WTC11 (cell line): ENCODE measurements around the gene ALCAM. TPM values are rescaled to one million over a fixed set of nuclear protein-coding genes. Genes with fewer than 3 reads are reported as not detected.

Experiments used
- ATAC-seq: fragments of 200-7000 bp; cut with Tn5 transposase; 2 replicates; pipeline ENCODE4 v1.10.0; 2021; ENCODE audit warnings: mild to moderate bottlenecking, moderate library complexity
- CTCF ChIA-PET: fragments of 300-600 bp; sonication (Branson Sonifier 250); formaldehyde crosslinking; loops from one replicate; lab custom pipeline; 2021; ENCODE audit warnings: antibody characterized with exemption; lab: Charles Lee
- POLR2A ChIA-PET: fragments of 350-600 bp; sonication (Branson Sonifier 250); formaldehyde crosslinking; loops from one replicate; lab custom pipeline; 2021; ENCODE audit warnings: antibody characterized with exemption; lab: Charles Lee
- DNase-seq: peaks from one replicate; pipeline ENCODE4 v3.0.0; 2021; ENCODE audit warnings: low spot score
- H3K27ac Mint-ChIP-seq: 2 replicates; pipeline ENCODE4 v1.8.0; 2021; ENCODE audit warnings: mixed read lengths
- H3K27me3 Mint-ChIP-seq: 2 replicates; pipeline ENCODE4 v1.8.0; 2021; ENCODE audit warnings: low read depth, mild to moderate bottlenecking, moderate library complexity, mixed read lengths
- H3K36me3 Mint-ChIP-seq: 2 replicates; pipeline ENCODE4 v1.8.0; 2021; ENCODE audit warnings: mixed read lengths
- H3K4me1 Mint-ChIP-seq: 2 replicates; pipeline ENCODE4 v1.8.0; 2022; ENCODE audit warnings: mixed read lengths
- H3K4me3 Mint-ChIP-seq: 2 replicates; pipeline ENCODE4 v1.8.0; 2021; ENCODE audit warnings: mild to moderate bottlenecking, moderate library complexity, mixed read lengths
- H3K9me3 Mint-ChIP-seq: 2 replicates; pipeline ENCODE4 v1.8.0; 2021; ENCODE audit warnings: mixed read lengths
- EMX1 ChIP-seq: fragments of 250-450 bp; sonication (Bioruptor Pico); IDR thresholded peaks from 2 replicates; pipeline ENCODE4 v1.8.0; 2021; ENCODE audit warnings: mild to moderate bottlenecking
- GTF2I ChIP-seq: fragments of 250-450 bp; sonication (Bioruptor Pico); conservative IDR thresholded peaks from 2 replicates; pipeline ENCODE4 v1.4.0; 2021; ENCODE audit warnings: mild to moderate bottlenecking
- HMGXB4 ChIP-seq: sonication (generic); formaldehyde crosslinking; IDR thresholded peaks from 2 replicates; pipeline ENCODE4 v1.8.1; 2023; ENCODE audit warnings: mild to moderate bottlenecking, moderate library complexity, missing genetic modification reagents
- IRF2 ChIP-seq: sonication (generic); formaldehyde crosslinking; IDR thresholded peaks from 2 replicates; pipeline ENCODE4 v1.8.0; 2022; ENCODE audit warnings: low read depth, missing genetic modification reagents, borderline replicate concordance
- JUN ChIP-seq: sonication (generic); formaldehyde crosslinking; IDR thresholded peaks from 2 replicates; pipeline ENCODE4 v1.8.0; 2023; ENCODE audit warnings: mild to moderate bottlenecking, missing genetic modification reagents
- MAX ChIP-seq: sonication (generic); formaldehyde crosslinking; IDR thresholded peaks from 2 replicates; pipeline ENCODE4 v1.8.0; 2022; ENCODE audit warnings: mild to moderate bottlenecking, missing genetic modification reagents
- NFATC4 ChIP-seq: fragments of 250-450 bp; sonication (Bioruptor Pico); IDR thresholded peaks from 2 replicates; pipeline ENCODE4 v1.9.0; 2021; ENCODE audit warnings: mild to moderate bottlenecking
- NR1H2 ChIP-seq: sonication (generic); formaldehyde crosslinking; IDR thresholded peaks from 2 replicates; pipeline ENCODE4 v1.9.0; 2021; ENCODE audit warnings: mild to moderate bottlenecking, moderate library complexity, missing genetic modification reagents
- SMAD3 ChIP-seq: sonication (generic); formaldehyde crosslinking; IDR thresholded peaks from 2 replicates; pipeline ENCODE4 v1.8.0; 2022; ENCODE audit warnings: missing genetic modification reagents, mild to moderate bottlenecking, borderline replicate concordance
- TP53 ChIP-seq: sonication (generic); formaldehyde crosslinking; IDR thresholded peaks from 2 replicates; pipeline ENCODE4 v1.8.1; 2023; ENCODE audit warnings: mild to moderate bottlenecking, missing genetic modification reagents
- USF1 ChIP-seq: sonication (generic); formaldehyde crosslinking; IDR thresholded peaks from 2 replicates; pipeline ENCODE4 v1.8.0; 2022; ENCODE audit warnings: mild to moderate bottlenecking, missing genetic modification reagents
- ZBTB43 ChIP-seq: sonication (generic); formaldehyde crosslinking; IDR thresholded peaks from 2 replicates; pipeline ENCODE4 v1.8.1; 2023; ENCODE audit warnings: mild to moderate bottlenecking, missing genetic modification reagents
- ZNF232 ChIP-seq: sonication (generic); formaldehyde crosslinking; IDR thresholded peaks from 2 replicates; pipeline ENCODE4 v1.8.0; 2022; ENCODE audit warnings: mild to moderate bottlenecking, missing genetic modification reagents
- ZNF396 ChIP-seq: fragments of 250-450 bp; sonication (Bioruptor Pico); IDR thresholded peaks from 2 replicates; pipeline ENCODE4 v1.8.0; 2021; ENCODE audit warnings: mild to moderate bottlenecking, moderate library complexity, borderline replicate concordance
- ZNF425 ChIP-seq: fragments of 250-450 bp; sonication (Bioruptor Pico); conservative IDR thresholded peaks from 2 replicates; pipeline ENCODE4 v1.9.0; 2021; ENCODE audit warnings: mild to moderate bottlenecking
- total RNA-seq: library from RNA; stranded (reverse); gene quantifications from 3 replicates; pipeline ENCODE4 v1.2.3, GENCODE V29; 2021

Gene ALCAM
- total RNA-seq, 1 experiment from 2014 or later = 30.7 TPM

- no peak for TF ChIP-seq ZNF425 (CRISPR knock-in tag)
- TF ChIP-seq GTF2I (CRISPR knock-in tag) = no peak
- no peak for TF ChIP-seq SMAD3 (CRISPR knock-in tag)
- TF ChIP-seq EMX1 (CRISPR knock-in tag) = no peak
- no peak for TF ChIP-seq NR1H2 (CRISPR knock-in tag)
- TF ChIP-seq ZNF396 = no peak
- TF ChIP-seq MAX (CRISPR knock-in tag) = no peak
These were observed 38.4 kb upstream of the ALCAM start (continued) for GRCh38 chr3:105328338-105328730.

GRCh38 chr3:105332961-105333360 is 33.7 kb upstream of the ALCAM start:
- H3K4me3 Mint-ChIP-seq = no peak overlapping the region
- no peak overlapping the region for H3K27ac Mint-ChIP-seq
- ATAC-seq = no peak
- peaks cover 14% of the 10 kb centered on the region for H3K36me3 Mint-ChIP-seq
- H3K9me3 Mint-ChIP-seq = peaks cover 20% of the 10 kb centered on the region
- no peak for DNase-seq
- CTCF ChIA-PET = no interaction called here
- H3K27me3 Mint-ChIP-seq = no peaks in the 10 kb centered on the region
- H3K4me1 Mint-ChIP-seq = peaks cover 11% of the 10 kb centered on the region
- POLR2A ChIA-PET = no interaction called here
- TF ChIP-seq ZNF232 (CRISPR knock-in tag) = no peak
- no peak for TF ChIP-seq NFATC4 (CRISPR knock-in tag)

- ChIA-PET CTCF (interaction anchor here (1.0 kb wide), 1 partner anchor 1080 kb away, joined by 3 read pairs; no protein-coding TSS in a partner anchor), POLR2A (no interaction called here)
- peaks cover 20% of the 10 kb centered on the region for H3K9me3 Mint-ChIP-seq
- H3K36me3 Mint-ChIP-seq = peaks cover 14% of the 10 kb centered on the region
- TF ChIP-seq JUN (CRISPR knock-in tag) (no peak), HMGXB4 (CRISPR knock-in tag) (no peak), ZBTB43 (no peak), USF1 (CRISPR knock-in tag) (no peak), TP53 (CRISPR knock-in tag) (no peak), EMX1 (CRISPR knock-in tag) (no peak)
- H3K4me3 Mint-ChIP-seq = no peak overlapping the region
- peak overlapping the region; percentile 34; the same call in 1 of the 2 replicates for H3K27ac Mint-ChIP-seq
- H3K27me3 Mint-ChIP-seq = no peaks in the 10 kb centered on the region
- ATAC-seq = no peak
- peaks cover 11% of the 10 kb centered on the region for H3K4me1 Mint-ChIP-seq
- DNase-seq = no peak
These were observed 32.4 kb upstream of the ALCAM start for GRCh38 chr3:105334138-105334882.

- no peaks in the 10 kb centered on the region for H3K9me3 Mint-ChIP-seq
- POLR2A ChIA-PET = no interaction called here
- DNase-seq (no peak), ATAC-seq (no peak)
- CTCF ChIA-PET = no interaction called here
- no peaks in the 10 kb centered on the region for H3K27me3 Mint-ChIP-seq
- no peak overlapping the region for H3K27ac Mint-ChIP-seq
- H3K4me3 Mint-ChIP-seq = no peak overlapping the region
- no peaks in the 10 kb centered on the region for H3K4me1 Mint-ChIP-seq
- H3K36me3 Mint-ChIP-seq = no peaks in the 10 kb centered on the region
- no peak for TF ChIP-seq IRF2 (CRISPR knock-in tag)
These were observed 26.8 kb upstream of the ALCAM start for GRCh38 chr3:105339946-105340345.
